WTC11 (cell line): ENCODE data around the gene NOXO1. TPM values are rescaled to one million over a fixed set of nuclear protein-coding genes. Genes with fewer than 3 reads are reported as not detected.

Experiments
- ATAC-seq: fragments of 200-7000 bp; cut with Tn5 transposase; 2 replicates; pipeline ENCODE4 v1.10.0; 2021; ENCODE audit warnings: mild to moderate bottlenecking, moderate library complexity
- CTCF ChIA-PET: fragments of 300-600 bp; sonication (Branson Sonifier 250); formaldehyde crosslinking; loops from one replicate; lab custom pipeline; 2021; ENCODE audit warnings: antibody characterized with exemption; lab: Charles Lee
- POLR2A ChIA-PET: fragments of 350-600 bp; sonication (Branson Sonifier 250); formaldehyde crosslinking; loops from one replicate; lab custom pipeline; 2021; ENCODE audit warnings: antibody characterized with exemption; lab: Charles Lee
- DNase-seq: peaks from one replicate; pipeline ENCODE4 v3.0.0; 2021; ENCODE audit warnings: low spot score
- H3K27ac Mint-ChIP-seq: 2 replicates; pipeline ENCODE4 v1.8.0; 2021; ENCODE audit warnings: mixed read lengths
- H3K27me3 Mint-ChIP-seq: 2 replicates; pipeline ENCODE4 v1.8.0; 2021; ENCODE audit warnings: low read depth, mild to moderate bottlenecking, moderate library complexity, mixed read lengths
- H3K36me3 Mint-ChIP-seq: 2 replicates; pipeline ENCODE4 v1.8.0; 2021; ENCODE audit warnings: mixed read lengths
- H3K4me1 Mint-ChIP-seq: 2 replicates; pipeline ENCODE4 v1.8.0; 2022; ENCODE audit warnings: mixed read lengths
- H3K4me3 Mint-ChIP-seq: 2 replicates; pipeline ENCODE4 v1.8.0; 2021; ENCODE audit warnings: mild to moderate bottlenecking, moderate library complexity, mixed read lengths
- H3K9me3 Mint-ChIP-seq: 2 replicates; pipeline ENCODE4 v1.8.0; 2021; ENCODE audit warnings: mixed read lengths
- ATF1 ChIP-seq: sonication (generic); formaldehyde crosslinking; IDR thresholded peaks from 2 replicates; pipeline ENCODE4 v1.8.1; 2023; ENCODE audit warnings: mild to moderate bottlenecking, moderate library complexity, missing genetic modification reagents
- CREB1 ChIP-seq: sonication (generic); formaldehyde crosslinking; IDR thresholded peaks from 2 replicates; pipeline ENCODE4 v1.8.0; 2023; ENCODE audit warnings: mild to moderate bottlenecking, missing genetic modification reagents
- ETV6 ChIP-seq: sonication (generic); formaldehyde crosslinking; IDR thresholded peaks from 2 replicates; pipeline ENCODE4 v1.8.1; 2022; ENCODE audit warnings: mild to moderate bottlenecking, missing genetic modification reagents
- NR2C2 ChIP-seq: sonication (generic); formaldehyde crosslinking; IDR thresholded peaks from 2 replicates; pipeline ENCODE4 v1.8.0; 2022; ENCODE audit warnings: mild to moderate bottlenecking, missing genetic modification reagents
- NR3C1 ChIP-seq: sonication (generic); formaldehyde crosslinking; conservative IDR thresholded peaks from 2 replicates; pipeline ENCODE4 v1.8.1; 2023; ENCODE audit warnings: low read depth, mild to moderate bottlenecking, missing genetic modification reagents
- PRRX2 ChIP-seq: fragments of 250-450 bp; sonication (Bioruptor Pico); IDR thresholded peaks from 2 replicates; pipeline ENCODE4 v1.8.0; 2021; ENCODE audit warnings: mild to moderate bottlenecking
- SOX15 ChIP-seq: fragments of 250-450 bp; sonication (Bioruptor Pico); IDR thresholded peaks from 2 replicates; pipeline ENCODE4 v1.9.0; 2021; ENCODE audit warnings: mild to moderate bottlenecking
- ZNF138 ChIP-seq: sonication (generic); formaldehyde crosslinking; conservative IDR thresholded peaks from 2 replicates; pipeline ENCODE4 v1.8.1; 2022; ENCODE audit warnings: mild to moderate bottlenecking, moderate library complexity, missing genetic modification reagents
- ZNF416 ChIP-seq: fragments of 250-450 bp; sonication (Bioruptor Pico); IDR thresholded peaks from 2 replicates; pipeline ENCODE4 v1.9.0; 2021; ENCODE audit warnings: mild to moderate bottlenecking, inconsistent platforms
- total RNA-seq: library from RNA; stranded (reverse); gene quantifications from 3 replicates; pipeline ENCODE4 v1.2.3, GENCODE V29; 2021
- TF ChIP-seq, protein P1 (sequence below): sonication (generic); formaldehyde crosslinking; IDR thresholded peaks from 2 replicates; pipeline ENCODE4 v1.8.1; 2023; ENCODE audit warnings: mild to moderate bottlenecking, missing genetic modification reagents
- TF ChIP-seq, protein P2 (sequence below): fragments of 250-450 bp; sonication (Bioruptor Pico); IDR thresholded peaks from 2 replicates; pipeline ENCODE4 v2.1.2; 2022; ENCODE audit warnings: mild to moderate bottlenecking, moderate library complexity
- TF ChIP-seq, protein P3 (sequence below): sonication (generic); formaldehyde crosslinking; IDR thresholded peaks from 2 replicates; pipeline ENCODE4 v1.8.0; 2022; ENCODE audit warnings: mild to moderate bottlenecking, missing genetic modification reagents
- TF ChIP-seq, protein P4 (sequence below): sonication (generic); formaldehyde crosslinking; IDR thresholded peaks from 2 replicates; pipeline ENCODE4 v1.8.1; 2022; ENCODE audit warnings: low read depth, mild to moderate bottlenecking, moderate library complexity, missing genetic modification reagents, borderline replicate concordance
- TF ChIP-seq, protein P5 (sequence below): fragments of 250-450 bp; sonication (Bioruptor Pico); IDR thresholded peaks from 2 replicates; pipeline ENCODE4 v1.9.0; 2021; ENCODE audit warnings: moderate library complexity, mild to moderate bottlenecking, inconsistent platforms, borderline replicate concordance
- TF ChIP-seq, protein P6 (sequence below): sonication (generic); formaldehyde crosslinking; IDR thresholded peaks from 2 replicates; pipeline ENCODE4 v1.8.1; 2023; ENCODE audit warnings: mild to moderate bottlenecking, missing genetic modification reagents, moderate library complexity
- TF ChIP-seq, protein P7 (sequence below): sonication (generic); formaldehyde crosslinking; IDR thresholded peaks from 2 replicates; pipeline ENCODE4 v1.8.1; 2023; ENCODE audit warnings: mild to moderate bottlenecking, missing genetic modification reagents

NOXO1 gene
- total RNA-seq, 1 experiment from 2014 or later, result 5.7 TPM

DNA sequence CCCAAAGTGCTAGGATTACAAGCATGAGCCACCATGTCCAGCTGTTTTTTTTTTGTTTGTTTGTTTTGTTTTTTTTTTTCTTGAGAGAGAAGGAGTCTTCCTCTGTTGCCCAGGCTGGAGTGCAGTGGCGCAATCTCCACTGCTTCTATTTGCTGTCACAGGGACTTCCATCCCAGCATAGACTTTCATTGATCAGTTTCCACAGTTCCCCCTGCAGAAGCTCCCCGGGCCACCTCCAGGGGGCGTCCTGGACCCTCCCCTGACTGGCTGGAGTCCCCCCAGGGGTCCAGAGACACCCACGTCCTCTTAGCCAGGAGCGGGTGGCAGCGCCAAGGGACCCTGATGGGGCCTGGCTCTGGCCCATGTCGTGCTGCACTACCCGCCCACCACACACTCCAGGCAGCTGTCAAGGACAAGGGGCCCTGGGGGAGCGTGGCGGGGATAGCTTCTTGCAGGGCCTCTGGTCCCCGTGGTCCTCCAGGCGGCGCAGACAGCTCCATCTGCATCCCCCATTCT lies 35.2 kb upstream of the NOXO1 start (continued):
- TF ChIP-seq, protein P1, sequence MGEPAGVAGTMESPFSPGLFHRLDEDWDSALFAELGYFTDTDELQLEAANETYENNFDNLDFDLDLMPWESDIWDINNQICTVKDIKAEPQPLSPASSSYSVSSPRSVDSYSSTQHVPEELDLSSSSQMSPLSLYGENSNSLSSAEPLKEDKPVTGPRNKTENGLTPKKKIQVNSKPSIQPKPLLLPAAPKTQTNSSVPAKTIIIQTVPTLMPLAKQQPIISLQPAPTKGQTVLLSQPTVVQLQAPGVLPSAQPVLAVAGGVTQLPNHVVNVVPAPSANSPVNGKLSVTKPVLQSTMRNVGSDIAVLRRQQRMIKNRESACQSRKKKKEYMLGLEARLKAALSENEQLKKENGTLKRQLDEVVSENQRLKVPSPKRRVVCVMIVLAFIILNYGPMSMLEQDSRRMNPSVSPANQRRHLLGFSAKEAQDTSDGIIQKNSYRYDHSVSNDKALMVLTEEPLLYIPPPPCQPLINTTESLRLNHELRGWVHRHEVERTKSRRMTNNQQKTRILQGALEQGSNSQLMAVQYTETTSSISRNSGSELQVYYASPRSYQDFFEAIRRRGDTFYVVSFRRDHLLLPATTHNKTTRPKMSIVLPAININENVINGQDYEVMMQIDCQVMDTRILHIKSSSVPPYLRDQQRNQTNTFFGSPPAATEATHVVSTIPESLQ (CRISPR knock-in tag), result no peak
- TF ChIP-seq SOX15 (CRISPR knock-in tag) (no peak), ATF1 (no peak)

DNA sequence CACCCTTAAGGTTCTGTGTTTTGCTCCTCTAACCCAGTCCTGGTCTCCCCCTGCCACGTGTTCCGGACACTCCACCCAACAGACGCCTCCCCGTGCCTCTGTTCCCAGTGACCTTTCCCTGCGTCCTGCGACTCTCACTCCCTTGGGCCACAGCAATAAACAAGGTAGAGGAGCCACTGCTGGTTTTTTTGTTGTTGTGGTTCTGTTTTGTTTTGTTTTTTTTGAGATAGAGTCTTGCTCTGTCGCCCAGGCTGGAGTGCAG lies 34.6 kb upstream of the NOXO1 start:
- DNase-seq, result no peak
- Mint-ChIP-seq H3K27ac (no peak overlapping the region), H3K36me3 (no peaks in the 10 kb centered on the region), H3K4me1 (peaks cover 2% of the 10 kb centered on the region; the same call in 1 of the 2 replicates), H3K27me3 (peaks cover 48% of the 10 kb centered on the region), H3K9me3 (no peaks in the 10 kb centered on the region), H3K4me3 (no peak overlapping the region)
- ATAC-seq, result no peak
- CTCF ChIA-PET, result interaction anchor here (0.5 to 6.5 kb wide), 27 partner anchors 9 to 722 kb away, joined by 3 to 82 read pairs (median 5); partner anchors contain the start of genes NTHL1 and TSC2
- POLR2A ChIA-PET, result interaction anchor here (1.1 kb wide), 1 partner anchor 109 kb away, joined by 3 read pairs; no protein-coding TSS in a partner anchor
- TF ChIP-seq ZNF416 (CRISPR knock-in tag) (no peak), ETV6 (CRISPR knock-in tag) (no peak), ZNF138 (no peak), NR2C2 (no peak), NR3C1 (CRISPR knock-in tag) (no peak), PRRX2 (CRISPR knock-in tag) (no peak), CREB1 (CRISPR knock-in tag) (no peak)
- TF ChIP-seq, protein P2, sequence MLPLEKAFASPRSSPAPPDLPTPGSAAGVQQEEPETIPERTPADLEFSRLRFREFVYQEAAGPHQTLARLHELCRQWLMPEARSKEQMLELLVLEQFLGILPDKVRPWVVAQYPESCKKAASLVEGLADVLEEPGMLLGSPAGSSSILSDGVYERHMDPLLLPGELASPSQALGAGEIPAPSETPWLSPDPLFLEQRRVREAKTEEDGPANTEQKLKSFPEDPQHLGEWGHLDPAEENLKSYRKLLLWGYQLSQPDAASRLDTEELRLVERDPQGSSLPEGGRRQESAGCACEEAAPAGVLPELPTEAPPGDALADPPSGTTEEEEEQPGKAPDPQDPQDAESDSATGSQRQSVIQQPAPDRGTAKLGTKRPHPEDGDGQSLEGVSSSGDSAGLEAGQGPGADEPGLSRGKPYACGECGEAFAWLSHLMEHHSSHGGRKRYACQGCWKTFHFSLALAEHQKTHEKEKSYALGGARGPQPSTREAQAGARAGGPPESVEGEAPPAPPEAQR (CRISPR knock-in tag), result no peak
- TF ChIP-seq, protein P3, sequence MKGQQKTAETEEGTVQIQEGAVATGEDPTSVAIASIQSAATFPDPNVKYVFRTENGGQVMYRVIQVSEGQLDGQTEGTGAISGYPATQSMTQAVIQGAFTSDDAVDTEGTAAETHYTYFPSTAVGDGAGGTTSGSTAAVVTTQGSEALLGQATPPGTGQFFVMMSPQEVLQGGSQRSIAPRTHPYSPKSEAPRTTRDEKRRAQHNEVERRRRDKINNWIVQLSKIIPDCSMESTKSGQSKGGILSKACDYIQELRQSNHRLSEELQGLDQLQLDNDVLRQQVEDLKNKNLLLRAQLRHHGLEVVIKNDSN (CRISPR knock-in tag), result no peak
- TF ChIP-seq, protein P4, sequence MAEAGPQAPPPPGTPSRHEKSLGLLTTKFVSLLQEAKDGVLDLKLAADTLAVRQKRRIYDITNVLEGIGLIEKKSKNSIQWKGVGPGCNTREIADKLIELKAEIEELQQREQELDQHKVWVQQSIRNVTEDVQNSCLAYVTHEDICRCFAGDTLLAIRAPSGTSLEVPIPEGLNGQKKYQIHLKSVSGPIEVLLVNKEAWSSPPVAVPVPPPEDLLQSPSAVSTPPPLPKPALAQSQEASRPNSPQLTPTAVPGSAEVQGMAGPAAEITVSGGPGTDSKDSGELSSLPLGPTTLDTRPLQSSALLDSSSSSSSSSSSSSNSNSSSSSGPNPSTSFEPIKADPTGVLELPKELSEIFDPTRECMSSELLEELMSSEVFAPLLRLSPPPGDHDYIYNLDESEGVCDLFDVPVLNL, result no peak
- TF ChIP-seq, protein P5, sequence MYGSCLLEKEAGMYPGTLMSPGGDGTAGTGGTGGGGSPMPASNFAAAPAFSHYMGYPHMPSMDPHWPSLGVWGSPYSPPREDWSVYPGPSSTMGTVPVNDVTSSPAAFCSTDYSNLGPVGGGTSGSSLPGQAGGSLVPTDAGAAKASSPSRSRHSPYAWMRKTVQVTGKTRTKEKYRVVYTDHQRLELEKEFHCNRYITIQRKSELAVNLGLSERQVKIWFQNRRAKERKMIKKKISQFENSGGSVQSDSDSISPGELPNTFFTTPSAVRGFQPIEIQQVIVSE (CRISPR knock-in tag), result no peak
- TF ChIP-seq, protein P6, sequence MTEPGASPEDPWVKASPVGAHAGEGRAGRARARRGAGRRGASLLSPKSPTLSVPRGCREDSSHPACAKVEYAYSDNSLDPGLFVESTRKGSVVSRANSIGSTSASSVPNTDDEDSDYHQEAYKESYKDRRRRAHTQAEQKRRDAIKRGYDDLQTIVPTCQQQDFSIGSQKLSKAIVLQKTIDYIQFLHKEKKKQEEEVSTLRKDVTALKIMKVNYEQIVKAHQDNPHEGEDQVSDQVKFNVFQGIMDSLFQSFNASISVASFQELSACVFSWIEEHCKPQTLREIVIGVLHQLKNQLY (CRISPR knock-in tag), result no peak
- TF ChIP-seq, protein P7, sequence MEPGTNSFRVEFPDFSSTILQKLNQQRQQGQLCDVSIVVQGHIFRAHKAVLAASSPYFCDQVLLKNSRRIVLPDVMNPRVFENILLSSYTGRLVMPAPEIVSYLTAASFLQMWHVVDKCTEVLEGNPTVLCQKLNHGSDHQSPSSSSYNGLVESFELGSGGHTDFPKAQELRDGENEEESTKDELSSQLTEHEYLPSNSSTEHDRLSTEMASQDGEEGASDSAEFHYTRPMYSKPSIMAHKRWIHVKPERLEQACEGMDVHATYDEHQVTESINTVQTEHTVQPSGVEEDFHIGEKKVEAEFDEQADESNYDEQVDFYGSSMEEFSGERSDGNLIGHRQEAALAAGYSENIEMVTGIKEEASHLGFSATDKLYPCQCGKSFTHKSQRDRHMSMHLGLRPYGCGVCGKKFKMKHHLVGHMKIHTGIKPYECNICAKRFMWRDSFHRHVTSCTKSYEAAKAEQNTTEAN (CRISPR knock-in tag), result no peak
